PC-3 (cell line): ENCODE measurements around the gene TEP1. TPM values are rescaled to one million over a fixed set of nuclear protein-coding genes. Genes with fewer than 3 reads are reported as not detected.

Experiments
- ATAC-seq: fragments of 200-7000 bp; cut with Tn5 transposase; 2 replicates; pipeline ENCODE4 v1.9.1; 2020; ENCODE audit warnings: mild to moderate bottlenecking, moderate library complexity
- BruUV-seq: library from RNA; stranded (reverse); fragments of 400-500 nt; replicated peaks from 2 replicates; lab custom pipeline; 2021; lab: Mats Ljungman, UMichigan
- CTCF ChIA-PET: fragments of 300-600 bp; sonication (Branson Sonifier 250); formaldehyde crosslinking; loops from one replicate; lab custom pipeline; 2022; ENCODE audit warnings: antibody characterized with exemption; lab: Charles Lee
- POLR2A ChIA-PET: fragments of 300-600 bp; sonication (Branson Sonifier 250); formaldehyde crosslinking; loops from one replicate; lab custom pipeline; 2022; ENCODE audit warnings: antibody characterized with exemption; ENCODE audit not compliant: unreplicated experiment; lab: Charles Lee
- DNase-seq: peaks from one replicate; pipeline ENCODE4 v3.0.0-alpha.2; 2015
- H2AFZ ChIP-seq: fragments of 300-600 bp; sonication (generic); 2 replicates; pipeline ENCODE4 v1.6.0; 2016; ENCODE audit warnings: antibody characterized with exemption, low read length
- H3F3A ChIP-seq: fragments of 300-600 bp; sonication (generic); one replicate; pipeline ENCODE4 v1.6.0; 2017; ENCODE audit warnings: antibody characterized with exemption, low read length, control low read depth, mild to moderate bottlenecking; ENCODE audit not compliant: unreplicated experiment
- H3K27ac ChIP-seq: fragments of 300-600 bp; sonication (generic); 2 replicates; pipeline ENCODE4 v1.5.1; 2016; ENCODE audit warnings: mild to moderate bottlenecking, low read length
- H3K27me3 ChIP-seq: fragments of 300-600 bp; sonication (generic); 2 replicates; pipeline ENCODE4 v1.6.1; 2016; ENCODE audit warnings: low read length, mixed read lengths
- H3K36me3 ChIP-seq: fragments of 300-600 bp; sonication (generic); 2 replicates; pipeline ENCODE4 v1.6.1; 2016; ENCODE audit warnings: low read depth, mixed run types, low read length, mixed read lengths
- H3K4me1 ChIP-seq: fragments of 300-600 bp; sonication (generic); 2 replicates; pipeline ENCODE4 v1.5.1; 2016; ENCODE audit warnings: low read length; ENCODE audit not compliant: insufficient read depth
- H3K4me2 ChIP-seq: fragments of 300-600 bp; sonication (generic); 2 replicates; pipeline ENCODE4 v1.6.0; 2016; ENCODE audit warnings: low read length
- H3K4me3 ChIP-seq: fragments of 300-600 bp; sonication (generic); 2 replicates; pipeline ENCODE4 v1.5.1; 2016; ENCODE audit warnings: mild to moderate bottlenecking, low read length, mixed read lengths
- H3K79me2 ChIP-seq: fragments of 300-600 bp; sonication (generic); 2 replicates; pipeline ENCODE4 v1.6.1; 2017; ENCODE audit warnings: low read length, mixed read lengths
- H3K9ac ChIP-seq: fragments of 300-600 bp; sonication (generic); 2 replicates; pipeline ENCODE4 v1.6.0; 2016; ENCODE audit warnings: mild to moderate bottlenecking, low read length
- H3K9me2 ChIP-seq: fragments of 300-600 bp; sonication (generic); replicated peaks from 2 replicates; pipeline ENCODE4 v1.6.1; 2016; ENCODE audit warnings: mixed run types, low read length, mixed read lengths
- H3K9me3 ChIP-seq: fragments of 300-600 bp; sonication (generic); 2 replicates; pipeline ENCODE4 v1.6.1; 2016; ENCODE audit warnings: low read length, mixed read lengths
- H4K20me1 ChIP-seq: fragments of 300-600 bp; sonication (generic); 2 replicates; pipeline ENCODE4 v1.6.1; 2016; ENCODE audit warnings: low read length, mixed read lengths
- EZH2 ChIP-seq: fragments of 300-600 bp; sonication (generic); IDR thresholded peaks from one replicate; pipeline ENCODE4 v1.6.1; 2017; ENCODE audit warnings: antibody characterized with exemption, mild to moderate bottlenecking, low read length; ENCODE audit not compliant: unreplicated experiment
- EZH2phosphoT487 ChIP-seq: fragments of 300-600 bp; sonication (generic); IDR thresholded peaks from 2 replicates; pipeline ENCODE4 v1.6.1; 2018; ENCODE audit warnings: mild to moderate bottlenecking, antibody characterized with exemption, low read length, borderline replicate concordance
- intact Hi-C: fragments of 100-400 bp; cut with micrococcal nuclease; formaldehyde crosslinking; loops from 2 replicates; pipeline ENCODE4 v1.9.0; 2023
- total RNA-seq: library from RNA; depleted of rRNA; stranded (reverse); fragments of >200 nt; gene quantifications from 2 replicates; pipeline ENCODE4 v1.2.3, GENCODE V29; 2014
- TF ChIP-seq, protein P1 (sequence below): fragments of 300-600 bp; sonication (generic); conservative IDR thresholded peaks from 2 replicates; pipeline ENCODE4 v1.5.1; 2017; ENCODE audit warnings: antibody characterized with exemption, low read depth, mild to moderate bottlenecking, low read length

TEP1 gene
- total RNA-seq, 1 experiment from 2014 or later, result 8.9 TPM

DNA sequence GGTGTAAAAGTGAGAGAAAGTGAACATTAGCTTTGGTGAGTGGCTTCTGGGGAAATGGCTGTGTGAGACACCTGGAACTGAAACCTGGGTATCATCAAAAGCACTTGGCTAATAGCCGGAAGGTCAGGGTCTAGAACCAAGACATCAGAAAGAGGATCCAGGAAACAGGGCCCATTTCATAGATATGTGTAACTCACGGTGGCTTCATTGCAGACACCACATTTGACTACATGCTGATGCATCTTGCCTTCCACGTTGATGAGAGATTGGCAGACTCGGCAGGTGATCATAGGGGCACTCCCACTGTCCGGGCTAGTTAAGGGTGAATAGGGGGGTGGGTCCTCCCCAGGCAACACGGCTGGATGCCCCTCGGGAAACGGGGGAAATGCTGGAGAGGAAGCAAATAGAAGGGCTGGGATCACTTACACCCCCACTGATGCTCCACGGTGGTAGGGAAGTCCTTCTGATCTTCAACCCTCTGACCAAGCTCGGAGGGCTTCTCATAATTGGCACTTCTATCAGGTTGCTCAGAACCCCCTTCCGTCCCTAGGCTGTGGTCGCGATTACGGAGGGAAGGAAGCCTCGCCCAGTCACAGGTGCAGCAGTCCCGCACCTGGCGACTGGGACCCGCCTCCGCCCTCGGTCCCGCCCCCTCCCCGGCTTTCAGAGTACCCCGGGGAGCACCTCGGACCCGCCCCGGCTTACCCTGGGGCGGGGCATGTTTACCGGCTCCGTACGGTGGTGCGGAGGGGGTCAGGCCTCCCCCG is 47.3 kb upstream of the TEP1 start:
- Histone ChIP-seq H3K4me1 (peaks cover 21% of the 10 kb centered on the region), H3K4me3 (peak overlapping the region; percentile 76), H3K27me3 (no peaks in the 10 kb centered on the region), H3K27ac (peak overlapping the region; percentile 63), H3K4me2 (peak overlapping the region; percentile 91), H3K79me2 (peaks cover 48% of the 10 kb centered on the region), H3K9me2 (no peaks in the 10 kb centered on the region), H3K9ac (peak overlapping the region; percentile 92), H2AFZ (peak overlapping the region; percentile 75), H3K9me3 (no peaks in the 10 kb centered on the region), H4K20me1 (0 out of 2 replicates have a peak, but pooled peaks cover 6% of the 10 kb centered on the region), H3K36me3 (peaks cover 26% of the 10 kb centered on the region), H3F3A (no peaks in the 10 kb centered on the region)
- TF ChIP-seq, protein P1, sequence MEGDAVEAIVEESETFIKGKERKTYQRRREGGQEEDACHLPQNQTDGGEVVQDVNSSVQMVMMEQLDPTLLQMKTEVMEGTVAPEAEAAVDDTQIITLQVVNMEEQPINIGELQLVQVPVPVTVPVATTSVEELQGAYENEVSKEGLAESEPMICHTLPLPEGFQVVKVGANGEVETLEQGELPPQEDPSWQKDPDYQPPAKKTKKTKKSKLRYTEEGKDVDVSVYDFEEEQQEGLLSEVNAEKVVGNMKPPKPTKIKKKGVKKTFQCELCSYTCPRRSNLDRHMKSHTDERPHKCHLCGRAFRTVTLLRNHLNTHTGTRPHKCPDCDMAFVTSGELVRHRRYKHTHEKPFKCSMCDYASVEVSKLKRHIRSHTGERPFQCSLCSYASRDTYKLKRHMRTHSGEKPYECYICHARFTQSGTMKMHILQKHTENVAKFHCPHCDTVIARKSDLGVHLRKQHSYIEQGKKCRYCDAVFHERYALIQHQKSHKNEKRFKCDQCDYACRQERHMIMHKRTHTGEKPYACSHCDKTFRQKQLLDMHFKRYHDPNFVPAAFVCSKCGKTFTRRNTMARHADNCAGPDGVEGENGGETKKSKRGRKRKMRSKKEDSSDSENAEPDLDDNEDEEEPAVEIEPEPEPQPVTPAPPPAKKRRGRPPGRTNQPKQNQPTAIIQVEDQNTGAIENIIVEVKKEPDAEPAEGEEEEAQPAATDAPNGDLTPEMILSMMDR, result no peak
- TF ChIP-seq EZH2phosphoT487, result no peak
- no peak for TF ChIP-seq EZH2
- DNase-seq, result peak; percentile 35
- no TSS peak for BruUV-seq
- POLR2A ChIA-PET, result interaction anchor here (0.5 to 1.2 kb wide), 4 partner anchors 9 to 221 kb away, joined by 3 to 37 read pairs (median 6); partner anchors contain the start of gene PARP2
- intact Hi-C loops, result loop anchor here (1.0 to 2.0 kb wide), 2 partner anchors 9 to 222 kb away; partner anchors contain the start of gene PNP
- ATAC-seq, result peak; percentile 7
- CTCF ChIA-PET, result interaction anchor here (0.9 to 1.3 kb wide), 3 partner anchors 9 to 152 kb away, joined by 4 to 7 read pairs (median 5); no protein-coding TSS in a partner anchor

DNA sequence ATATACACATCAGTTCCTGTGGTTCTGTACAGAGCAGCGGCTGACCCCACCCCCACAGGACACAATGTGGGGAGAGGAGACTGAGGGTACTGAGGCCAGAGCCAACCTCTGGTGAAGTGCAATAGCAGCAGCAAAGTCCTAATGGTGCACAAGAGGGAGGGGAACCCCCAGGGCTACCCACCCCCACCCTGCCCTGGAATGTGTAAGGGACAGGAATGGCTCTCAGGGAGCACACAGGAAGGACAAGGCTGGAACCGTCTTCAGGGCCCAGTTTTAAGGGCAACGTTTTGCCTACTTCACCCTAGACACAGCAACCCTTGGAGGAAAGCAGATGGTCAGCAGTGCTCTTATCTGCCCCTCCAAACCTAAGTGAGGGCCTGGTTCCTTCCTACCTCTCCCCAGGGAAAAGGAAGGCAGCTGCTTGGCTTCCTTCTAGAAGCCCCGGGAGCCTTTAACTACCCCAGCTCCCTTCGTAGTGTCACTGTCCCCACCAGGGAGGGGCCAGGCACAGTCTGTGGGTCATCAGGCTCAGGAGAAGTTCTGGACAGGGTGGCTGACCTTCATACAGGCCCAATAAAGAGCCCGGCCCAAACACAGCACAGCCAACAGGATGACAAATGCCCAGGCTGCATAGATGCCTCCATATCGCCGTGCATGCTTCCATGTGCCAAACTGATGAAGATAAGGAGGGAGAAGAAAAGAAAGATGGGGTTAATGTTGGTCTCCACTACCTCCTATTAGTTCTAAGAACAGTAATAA is 44.9 kb upstream of the TEP1 start:
- H3F3A ChIP-seq, result no peaks in the 10 kb centered on the region
- ATAC-seq, result no peak
- 0 out of 2 replicates have a peak, but pooled peaks cover 6% of the 10 kb centered on the region for H4K20me1 ChIP-seq
- no peaks in the 10 kb centered on the region for H3K27me3 ChIP-seq
- no peak overlapping the region for H3K27ac ChIP-seq
- no peak overlapping the region for H2AFZ ChIP-seq
- H3K79me2 ChIP-seq, result peaks cover 65% of the 10 kb centered on the region
- BruUV-seq, result no TSS peak
- ChIA-PET CTCF (no interaction called here), POLR2A (no interaction called here)
- TF ChIP-seq, protein P1, result no peak
- TF ChIP-seq EZH2phosphoT487 (no peak), EZH2 (no peak)
- H3K9me3 ChIP-seq, result no peaks in the 10 kb centered on the region
- H3K4me3 ChIP-seq, result no peak overlapping the region
- intact Hi-C loops, result no loop called here
- H3K4me1 ChIP-seq, result peaks cover 21% of the 10 kb centered on the region
- H3K4me2 ChIP-seq, result no peak overlapping the region
- peaks cover 26% of the 10 kb centered on the region for H3K36me3 ChIP-seq
- DNase-seq, result no peak
- H3K9me2 ChIP-seq, result no peaks in the 10 kb centered on the region
- H3K9ac ChIP-seq, result no peak overlapping the region
